ENCODE measurements around the gene RPS6KB2. TPM values are rescaled to one million over a fixed set of nuclear protein-coding genes. Genes with fewer than 3 reads are reported as not detected.

Gene RPS6KB2
- total and polyA plus RNA-seq, 2 of the 4 experiments (the other 2 are of a cell fraction): 50.7 to 58.4 TPM

GRCh38 chr11:67464411-67465188 is 36.3 kb downstream of the RPS6KB2 start (continued):
- TF ChIP-seq RFX5 (IDR thresholded peaks at IDR 0.05; ENCODE audit: low read depth, low read length) (no peak), MAFK (IDR thresholded peaks at IDR 0.05; ENCODE audit: low read depth, low read length) (no peak)

GRCh38 chr11:67465189-67465510 is 36.9 kb downstream of the RPS6KB2 start:
- Histone ChIP-seq H3K9me1 (ENCODE audit: insufficient read depth, low read length) (peaks cover 12% of the 10 kb centered on the region), H3K4me1 (ENCODE audit: control insufficient read depth, insufficient read depth, low read length) (peaks cover 9% of the 10 kb centered on the region), H2BK120ac (ENCODE audit: low read depth, low read length) (no peak overlapping the region), H3K56ac (ENCODE audit: extremely low read depth, insufficient read depth, low read length) (no peak overlapping the region), H2BK5ac (ENCODE audit: low read depth, low read length, poor library complexity, severe bottlenecking) (peak overlapping the region; percentile 41), H2AK5ac (ENCODE audit: low read depth, low read length) (peak overlapping the region; percentile 49; the same call in 1 of the 2 replicates), H3K4me2 (ENCODE audit: low read depth, low read length) (peak overlapping the region; percentile 88), H3K14ac (replicated peaks; ENCODE audit: low read depth, low read length) (peak overlapping the region; percentile 89; the same call in 1 of the 2 replicates), H4K8ac (ENCODE audit: low read depth in 2 of 2, low read length in 2 of 2) (peak overlapping the region; percentile 92 to 95), H2AFZ (replicated peaks; ENCODE audit: low read length, poor library complexity) (peak overlapping the region; percentile 97), H3K4me3 (ENCODE audit: insufficient read depth, low read depth, low read length) (peak overlapping the region; percentile 62), H2AK9ac (replicated peaks; ENCODE audit: low read depth, low read length, poor library complexity) (peak overlapping the region; percentile 95), H3K9ac (ENCODE audit: low read depth, low read length) (peak overlapping the region; percentile 54; the same call in 1 of the 2 replicates), H2BK15ac (ENCODE audit: low read depth, low read length) (no peak overlapping the region), H4K91ac (ENCODE audit: insufficient read depth, low read depth, low read length) (no peak overlapping the region; the same call in 1 of the 2 replicates), H4K20me1 (ENCODE audit: insufficient read depth, low read length) (no peaks in the 10 kb centered on the region), H4K5ac (ENCODE audit: low read depth, low read length) (peak overlapping the region; percentile 79; the same call in 1 of the 2 replicates), H3K36me3 (ENCODE audit: control insufficient read depth, insufficient read depth, low read length) (peaks cover 2% of the 10 kb centered on the region; the same call in 1 of the 2 replicates), H3K18ac (ENCODE audit: low read depth, low read length) (no peak overlapping the region), H3K27me3 (ENCODE audit: control insufficient read depth, insufficient read depth, low read length) (no peaks in the 10 kb centered on the region; the same call in 1 of the 2 replicates), H3K4ac (ENCODE audit: low read depth, low read length) (peak overlapping the region; percentile 84; the same call in 1 of the 2 replicates), H3K9me3 (ENCODE audit: control insufficient read depth, insufficient read depth, low read length) (no peaks in the 10 kb centered on the region), H3K79me1 (ENCODE audit: low read depth in 1 of 2, low read length in 2 of 2) (peaks cover 4 to 24% of the 10 kb centered on the region in 2 experiments; a peak in 2 of 4 replicates), H3K27ac (ENCODE audit: insufficient read depth, low read length) (peak overlapping the region; percentile 56), H3K23ac (ENCODE audit: low read depth, low read length) (0 out of 2 replicates have a peak overlapping the region, but pooled peaks have one; percentile 33), H2BK20ac (ENCODE audit: low read depth, low read length) (no peak overlapping the region)
- ATAC-seq (ENCODE audit: low read depth) (no peak), DNase-seq (no peak)
- ChIA-PET CTCF (interaction anchor here (0.9 kb wide), 1 partner anchor 114 kb away, joined by 3 read pairs; no protein-coding TSS in a partner anchor), POLR2A (ENCODE audit: unreplicated experiment) (interaction anchor here (0.5 kb wide), 1 partner anchor 52 kb away, joined by 6 read pairs; no protein-coding TSS in a partner anchor)
- no TSS peak for BruUV-seq (replicated peaks)
- in situ Hi-C loops (cut with MboI; ENCODE audit: low sequenced_read_pairs): no loop called here
- intact Hi-C loops (cut with micrococcal nuclease): no loop called here
- 85% methylated on average over 3 of the region's 3 CpGs; no CpG with 5 or more reads in 1 of the 2 experiments for WGBS, 2 experiments (ENCODE audit: extremely low coverage in 2 of 2, insufficient read length in 1 of 2)
- dilution Hi-C loops (cut with HindIII; ENCODE audit: low sequenced_read_pairs, unreplicated experiment): no loop called here
- TF ChIP-seq CTCF (conservative IDR thresholded peaks at IDR 0.05; ENCODE audit: low read depth, low read length) (no peak), RFX5 (IDR thresholded peaks at IDR 0.05; ENCODE audit: low read depth, low read length) (no peak), ELK1 (IDR thresholded peaks at IDR 0.05; ENCODE audit: borderline replicate concordance, low read depth, low read length) (no peak), MAFK (IDR thresholded peaks at IDR 0.05; ENCODE audit: low read depth, low read length) (no peak), USF2 (IDR thresholded peaks at IDR 0.05; ENCODE audit: low read depth, low read length) (no peak), CEBPB (IDR thresholded peaks at IDR 0.05; ENCODE audit: low read depth, low read length) (no peak), RCOR1 (IDR thresholded peaks at IDR 0.05; ENCODE audit: insufficient replicate concordance, low read length) (no peak), SMC3 (IDR thresholded peaks at IDR 0.05; ENCODE audit: low read depth, low read length) (no peak), RAD21 (IDR thresholded peaks at IDR 0.05; ENCODE audit: low read length) (no peak), CHD1 (IDR thresholded peaks at IDR 0.05; ENCODE audit: low read depth, low read length) (no peak), POLR2A (IDR thresholded peaks at IDR 0.05; ENCODE audit: low read depth, low read length) (no peak)
